ENCODE measurements around the gene PADI4.

DNA sequence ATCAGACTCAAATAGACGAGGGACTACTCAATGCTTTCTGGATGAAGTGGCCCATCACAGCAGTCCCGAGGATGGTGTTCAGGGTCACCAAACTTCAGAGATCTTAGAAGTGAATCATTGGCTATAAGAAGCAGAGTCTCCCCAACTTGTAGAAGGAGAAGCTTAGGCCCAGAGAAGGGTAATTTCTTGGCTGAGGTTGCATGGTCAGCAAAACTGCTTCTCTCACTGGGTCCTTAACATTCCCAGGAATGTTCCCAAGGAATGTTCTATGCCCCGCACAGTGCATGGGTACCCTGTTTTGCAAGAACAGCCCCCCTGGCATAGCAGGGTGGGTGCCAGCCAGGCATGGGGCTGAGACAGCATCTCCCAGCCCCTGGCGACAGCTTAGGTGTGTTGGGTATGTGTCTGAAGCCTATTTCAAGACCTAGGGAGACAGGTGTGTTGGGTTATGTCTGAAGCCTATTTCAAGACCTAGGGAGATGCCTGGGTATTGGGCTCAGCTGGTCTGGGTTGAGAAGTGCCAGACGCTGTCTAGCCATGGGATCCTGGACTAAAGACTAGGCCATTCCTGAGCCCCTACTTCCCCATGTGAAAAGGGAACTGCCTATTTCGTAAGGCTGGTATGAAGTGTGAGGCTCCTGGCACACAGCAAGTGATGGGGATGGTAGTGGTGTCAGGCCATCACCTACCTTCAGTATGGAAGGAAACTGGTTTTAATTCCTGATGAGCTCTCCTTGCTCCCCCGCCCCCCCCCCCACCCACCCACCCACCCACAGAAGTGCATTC is 90.1 kb downstream of the PADI4 start:
- no peak for TF ChIP-seq POLR2A (IDR thresholded peaks at IDR 0.05; ENCODE audit: low read depth, low read length)
- no peak for TF ChIP-seq POLR2AphosphoS5 (IDR thresholded peaks at IDR 0.05; ENCODE audit: low read depth, low read length)
